Measurements from ENCODE around the gene RPGRIP1L. TPM values are rescaled to one million over a fixed set of nuclear protein-coding genes. Genes with fewer than 3 reads are reported as not detected.

RPGRIP1L gene
- total RNA-seq, 1 donor from 2014 or later = 22.0 TPM

DNA sequence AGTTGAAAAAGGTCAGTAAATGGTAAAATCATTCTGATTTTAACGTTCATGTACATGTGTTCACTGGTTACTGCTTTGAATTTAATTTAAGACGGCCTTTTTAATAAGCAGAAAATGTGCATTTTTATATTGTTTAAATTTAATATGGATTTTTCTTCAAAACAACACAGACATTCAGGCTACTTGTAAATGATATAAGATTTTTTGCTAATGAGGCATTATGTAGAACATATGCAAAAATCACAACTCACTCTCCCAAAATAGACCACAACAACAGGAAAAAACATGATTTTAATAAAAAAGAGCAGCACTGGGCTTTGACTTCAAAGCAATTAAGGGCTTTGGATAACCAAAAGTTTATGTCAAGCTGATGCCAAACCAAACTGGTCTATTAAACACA, 22.3 kb downstream of the RPGRIP1L start:
- peaks cover 22% of the 10 kb centered on the region for H3K36me3 Mint-ChIP-seq
- TF ChIP-seq, protein P1, sequence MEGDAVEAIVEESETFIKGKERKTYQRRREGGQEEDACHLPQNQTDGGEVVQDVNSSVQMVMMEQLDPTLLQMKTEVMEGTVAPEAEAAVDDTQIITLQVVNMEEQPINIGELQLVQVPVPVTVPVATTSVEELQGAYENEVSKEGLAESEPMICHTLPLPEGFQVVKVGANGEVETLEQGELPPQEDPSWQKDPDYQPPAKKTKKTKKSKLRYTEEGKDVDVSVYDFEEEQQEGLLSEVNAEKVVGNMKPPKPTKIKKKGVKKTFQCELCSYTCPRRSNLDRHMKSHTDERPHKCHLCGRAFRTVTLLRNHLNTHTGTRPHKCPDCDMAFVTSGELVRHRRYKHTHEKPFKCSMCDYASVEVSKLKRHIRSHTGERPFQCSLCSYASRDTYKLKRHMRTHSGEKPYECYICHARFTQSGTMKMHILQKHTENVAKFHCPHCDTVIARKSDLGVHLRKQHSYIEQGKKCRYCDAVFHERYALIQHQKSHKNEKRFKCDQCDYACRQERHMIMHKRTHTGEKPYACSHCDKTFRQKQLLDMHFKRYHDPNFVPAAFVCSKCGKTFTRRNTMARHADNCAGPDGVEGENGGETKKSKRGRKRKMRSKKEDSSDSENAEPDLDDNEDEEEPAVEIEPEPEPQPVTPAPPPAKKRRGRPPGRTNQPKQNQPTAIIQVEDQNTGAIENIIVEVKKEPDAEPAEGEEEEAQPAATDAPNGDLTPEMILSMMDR (IDR thresholded peaks at IDR 0.05; ENCODE audit: unreplicated experiment) = no peak
- no peak overlapping the region for H3K4me3 Mint-ChIP-seq
- no peaks in the 10 kb centered on the region for H3K9me3 Mint-ChIP-seq
- peaks cover 24% of the 10 kb centered on the region for H3K4me1 Mint-ChIP-seq
- DNase-seq (ENCODE audit: low spot score in 2 of 2, unreplicated experiment in 2 of 2) = no peak
- no peak overlapping the region for H3K27ac Mint-ChIP-seq
- no peaks in the 10 kb centered on the region for H3K27me3 Mint-ChIP-seq (ENCODE audit: low read depth)

DNA sequence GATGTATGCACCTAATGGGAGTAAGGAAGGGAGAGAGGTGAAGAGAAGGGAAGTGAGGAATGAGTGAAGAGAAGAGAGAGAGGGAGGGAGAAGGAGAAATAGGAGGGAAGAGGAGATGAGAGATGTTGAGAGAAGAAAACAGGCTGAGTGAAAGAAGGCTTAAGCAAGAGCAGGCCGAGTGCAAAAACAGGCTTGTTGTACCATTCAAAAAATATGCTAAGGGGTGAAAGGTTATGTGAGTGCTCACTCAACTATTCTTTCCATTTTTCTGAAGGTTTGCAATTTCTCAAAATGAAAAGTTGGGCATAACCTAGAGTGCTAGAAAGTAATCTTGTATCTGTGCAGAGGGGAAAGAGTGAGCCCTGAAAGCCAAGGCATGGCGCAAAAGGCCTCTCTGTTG, 22.9 kb downstream of the RPGRIP1L start:
- H3K4me3 Mint-ChIP-seq = no peak overlapping the region
- no peaks in the 10 kb centered on the region for H3K27me3 Mint-ChIP-seq (ENCODE audit: low read depth)
- no peak for DNase-seq (ENCODE audit: low spot score in 2 of 2, unreplicated experiment in 2 of 2)
- peaks cover 20% of the 10 kb centered on the region for H3K36me3 Mint-ChIP-seq
- no peaks in the 10 kb centered on the region for H3K9me3 Mint-ChIP-seq
- H3K27ac Mint-ChIP-seq = no peak overlapping the region
- H3K4me1 Mint-ChIP-seq = peaks cover 20% of the 10 kb centered on the region
- TF ChIP-seq, protein P1 (IDR thresholded peaks at IDR 0.05; ENCODE audit: unreplicated experiment) = no peak

DNA sequence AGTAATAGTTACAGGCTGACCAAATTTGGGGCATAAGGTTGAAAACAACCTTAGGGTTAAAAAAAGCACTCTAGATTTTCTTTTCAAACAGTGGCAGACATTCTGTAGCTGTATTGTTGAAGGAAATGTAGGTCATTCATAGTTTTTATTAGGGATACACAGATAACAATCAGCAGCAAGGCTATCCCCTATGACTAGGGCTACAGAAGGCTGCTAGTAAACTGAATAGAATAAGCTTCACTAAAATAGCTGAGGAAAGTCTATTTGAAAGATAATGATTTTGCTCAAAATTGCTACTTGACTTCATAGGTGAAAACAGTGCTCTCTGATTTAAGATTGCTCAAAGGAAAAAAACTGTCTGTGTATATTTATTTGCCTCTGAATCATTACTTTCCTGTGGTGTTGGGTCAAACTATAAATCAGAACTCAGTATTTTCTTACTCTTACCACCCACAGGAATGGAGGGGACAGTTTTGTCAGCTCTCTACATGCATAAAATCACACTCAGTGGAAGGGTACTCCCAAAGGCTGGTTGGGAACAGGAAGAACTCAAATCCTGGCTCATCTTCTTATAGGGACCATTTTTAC, 24.8 kb downstream of the RPGRIP1L start:
- no peak for DNase-seq (ENCODE audit: low spot score in 2 of 2, unreplicated experiment in 2 of 2)
- no peak overlapping the region for H3K27ac Mint-ChIP-seq
- peaks cover 8% of the 10 kb centered on the region for H3K36me3 Mint-ChIP-seq
- H3K4me1 Mint-ChIP-seq = peaks cover 20% of the 10 kb centered on the region
- no peaks in the 10 kb centered on the region for H3K27me3 Mint-ChIP-seq (ENCODE audit: low read depth)
- H3K4me3 Mint-ChIP-seq = no peak overlapping the region
- no peaks in the 10 kb centered on the region for H3K9me3 Mint-ChIP-seq
- TF ChIP-seq, protein P1 (IDR thresholded peaks at IDR 0.05; ENCODE audit: unreplicated experiment) = no peak

DNA sequence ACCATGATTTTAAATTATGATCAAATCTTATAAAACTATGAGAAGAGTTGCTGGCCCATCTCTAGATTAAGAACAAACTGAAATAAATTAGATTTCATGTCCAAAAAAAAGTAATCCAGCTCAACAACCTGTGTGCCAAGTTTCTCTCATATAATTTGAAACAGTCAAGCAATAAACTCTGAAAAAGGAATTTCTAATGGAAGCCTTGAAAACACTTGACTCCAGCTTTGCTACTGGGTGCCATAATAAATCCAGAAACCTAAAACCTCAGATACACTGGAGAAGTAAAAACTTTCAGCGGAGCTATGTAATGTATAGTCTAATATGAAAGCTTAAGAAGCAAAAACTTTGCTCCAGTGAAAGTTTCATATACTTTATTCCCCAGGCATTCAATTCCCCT, 25.5 kb downstream of the RPGRIP1L start:
- Mint-ChIP-seq H3K27me3 (ENCODE audit: low read depth) (no peaks in the 10 kb centered on the region), H3K9me3 (no peaks in the 10 kb centered on the region), H3K27ac (peak overlapping the region; percentile 6), H3K4me3 (no peak overlapping the region), H3K4me1 (peaks cover 20% of the 10 kb centered on the region), H3K36me3 (peaks cover 2% of the 10 kb centered on the region)
- TF ChIP-seq, protein P1 (IDR thresholded peaks at IDR 0.05; ENCODE audit: unreplicated experiment) = no peak
- no peak for DNase-seq (ENCODE audit: low spot score in 2 of 2, unreplicated experiment in 2 of 2)

DNA sequence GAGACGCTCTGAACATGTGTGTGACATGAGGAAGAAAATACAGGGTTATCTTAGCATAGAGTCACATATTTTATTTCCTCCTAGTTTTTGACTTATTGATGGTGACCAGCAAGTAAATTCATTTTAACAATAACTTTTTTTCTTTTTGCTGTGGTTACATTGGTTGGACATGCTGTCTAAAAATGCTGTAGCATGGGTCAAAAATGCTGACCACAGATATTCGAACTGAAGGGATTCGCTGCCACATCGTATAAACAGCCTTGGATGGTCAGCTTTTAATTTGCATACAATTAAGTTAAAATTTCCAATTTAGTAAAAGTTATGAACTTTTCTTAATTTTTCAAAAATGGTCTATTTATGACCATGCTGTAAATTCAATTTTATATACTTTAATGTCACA, 30.5 kb downstream of the RPGRIP1L start:
- Mint-ChIP-seq H3K27me3 (ENCODE audit: low read depth) (no peaks in the 10 kb centered on the region), H3K4me1 (peaks cover 8% of the 10 kb centered on the region), H3K4me3 (no peak overlapping the region), H3K9me3 (no peaks in the 10 kb centered on the region), H3K36me3 (no peaks in the 10 kb centered on the region), H3K27ac (no peak overlapping the region)
- TF ChIP-seq, protein P1 (IDR thresholded peaks at IDR 0.05; ENCODE audit: unreplicated experiment) = no peak
- no peak for DNase-seq (ENCODE audit: low spot score in 2 of 2, unreplicated experiment in 2 of 2)

DNA sequence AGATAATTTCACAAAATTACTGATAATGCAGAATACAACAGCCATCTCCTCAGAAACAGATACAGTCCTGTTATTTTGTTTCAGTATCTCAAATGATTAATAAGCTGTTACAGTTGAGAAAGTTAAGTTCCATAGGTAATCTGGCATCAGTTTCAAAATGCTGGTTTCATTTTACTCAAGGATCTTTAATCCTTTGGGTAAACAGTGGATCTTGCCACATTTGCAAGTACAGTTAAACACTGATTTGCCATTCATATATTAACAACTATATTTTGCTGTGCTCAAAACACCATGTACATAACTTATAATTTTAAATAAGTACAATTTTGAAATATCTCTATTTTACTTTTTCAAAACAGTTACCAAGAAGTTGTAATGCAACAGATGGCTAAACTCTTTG, 31.2 kb downstream of the RPGRIP1L start:
- Mint-ChIP-seq H3K36me3 (no peaks in the 10 kb centered on the region), H3K27ac (no peak overlapping the region), H3K4me1 (peaks cover 6% of the 10 kb centered on the region), H3K9me3 (no peaks in the 10 kb centered on the region), H3K27me3 (ENCODE audit: low read depth) (no peaks in the 10 kb centered on the region), H3K4me3 (no peak overlapping the region)
- DNase-seq (ENCODE audit: low spot score in 2 of 2, unreplicated experiment in 2 of 2) = no peak
- TF ChIP-seq, protein P1 (IDR thresholded peaks at IDR 0.05; ENCODE audit: unreplicated experiment) = no peak

Measured in mesothelial cell of epicardium (in vitro differentiated cells).